Neural progenitor cell (in vitro differentiated cells): ENCODE measurements around the gene MOGAT3.

ENCODE experiments used
- CTCF ChIP-seq: fragments of 200-600 bp; sonication (generic); IDR thresholded peaks from 2 replicates; pipeline ENCODE4 v1.5.1; 2017; ENCODE audit warnings: antibody characterized with exemption, mild to moderate bottlenecking
- EZH2 ChIP-seq: fragments of 200-600 bp; sonication (generic); IDR thresholded peaks from 2 replicates; pipeline ENCODE4 v1.6.1; 2017; ENCODE audit warnings: antibody characterized with exemption, mild to moderate bottlenecking, moderate library complexity
- EZH2phosphoT487 ChIP-seq: fragments of 200-600 bp; sonication (generic); IDR thresholded peaks from 2 replicates; pipeline ENCODE4 v1.6.1; 2017; ENCODE audit warnings: antibody characterized with exemption

- no peak for TF ChIP-seq CTCF
- TF ChIP-seq EZH2phosphoT487 = no peak
- TF ChIP-seq EZH2 = no peak
These were observed 26.4 kb downstream of the MOGAT3 start for GRCh38 chr7:101174322-101174854.
